Loucy (cell line): ENCODE data around the gene MXRA8.

Experiments
- EZH2phosphoT487 ChIP-seq: fragments of 200-600 bp; IDR thresholded peaks from 2 replicates; pipeline ENCODE4 v1.6.1; 2018; ENCODE audit warnings: antibody characterized with exemption, mild to moderate bottlenecking, moderate library complexity, borderline replicate concordance
- TF ChIP-seq, protein P1 (sequence below): fragments of 200-600 bp; sonication (generic); conservative IDR thresholded peaks from 2 replicates; pipeline ENCODE4 v1.5.1; 2014; ENCODE audit warnings: mild to moderate bottlenecking, antibody characterized with exemption, low read length

- TF ChIP-seq, protein P1, sequence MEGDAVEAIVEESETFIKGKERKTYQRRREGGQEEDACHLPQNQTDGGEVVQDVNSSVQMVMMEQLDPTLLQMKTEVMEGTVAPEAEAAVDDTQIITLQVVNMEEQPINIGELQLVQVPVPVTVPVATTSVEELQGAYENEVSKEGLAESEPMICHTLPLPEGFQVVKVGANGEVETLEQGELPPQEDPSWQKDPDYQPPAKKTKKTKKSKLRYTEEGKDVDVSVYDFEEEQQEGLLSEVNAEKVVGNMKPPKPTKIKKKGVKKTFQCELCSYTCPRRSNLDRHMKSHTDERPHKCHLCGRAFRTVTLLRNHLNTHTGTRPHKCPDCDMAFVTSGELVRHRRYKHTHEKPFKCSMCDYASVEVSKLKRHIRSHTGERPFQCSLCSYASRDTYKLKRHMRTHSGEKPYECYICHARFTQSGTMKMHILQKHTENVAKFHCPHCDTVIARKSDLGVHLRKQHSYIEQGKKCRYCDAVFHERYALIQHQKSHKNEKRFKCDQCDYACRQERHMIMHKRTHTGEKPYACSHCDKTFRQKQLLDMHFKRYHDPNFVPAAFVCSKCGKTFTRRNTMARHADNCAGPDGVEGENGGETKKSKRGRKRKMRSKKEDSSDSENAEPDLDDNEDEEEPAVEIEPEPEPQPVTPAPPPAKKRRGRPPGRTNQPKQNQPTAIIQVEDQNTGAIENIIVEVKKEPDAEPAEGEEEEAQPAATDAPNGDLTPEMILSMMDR, result no peak
- TF ChIP-seq EZH2phosphoT487, result no peak
These were observed 44.7 kb downstream of the MXRA8 start for GRCh38 chr1:1313500-1314236.
